ENCODE results near the gene TVP23A.

Gene TVP23A

DNA sequence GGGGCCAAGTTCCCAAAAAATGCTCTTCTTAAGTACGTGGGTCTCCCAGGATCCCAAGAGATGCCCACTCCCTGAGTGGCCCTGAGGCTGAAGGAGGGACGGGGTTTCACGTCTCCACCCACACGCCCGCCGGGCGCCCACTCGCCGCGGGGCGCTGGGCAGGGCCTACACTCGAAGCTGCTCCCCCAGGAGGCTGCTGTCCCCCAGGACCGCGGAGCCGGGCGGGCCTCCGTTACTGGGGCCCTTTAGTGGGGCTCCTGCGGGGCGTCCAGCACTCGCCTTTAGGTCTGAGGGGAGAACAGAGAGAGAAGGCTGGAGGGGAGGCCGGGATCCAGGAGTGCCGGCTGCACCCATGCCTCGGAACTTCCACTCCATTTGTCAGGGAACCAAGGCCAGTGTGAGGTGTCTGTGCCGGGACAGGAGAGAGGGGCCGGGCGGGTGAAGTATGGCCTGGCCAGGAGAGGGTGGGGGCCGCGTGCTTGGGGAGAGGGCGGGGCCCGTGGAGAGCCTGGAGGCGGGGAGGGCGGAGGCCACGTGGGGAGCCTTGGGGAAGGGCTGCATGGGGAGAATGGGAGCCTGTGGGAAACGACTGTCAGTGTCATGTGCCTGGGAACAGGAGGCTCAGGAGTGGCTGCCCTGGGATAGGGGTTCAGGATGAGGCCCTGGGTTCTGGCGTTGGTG, 56.1 kb downstream of the TVP23A start:
- POLR2A ChIA-PET: no interaction called here
- CTCF ChIA-PET: no interaction called here
- no peak for DNase-seq (ENCODE audit: extremely low spot score)
- TF ChIP-seq, protein P1, sequence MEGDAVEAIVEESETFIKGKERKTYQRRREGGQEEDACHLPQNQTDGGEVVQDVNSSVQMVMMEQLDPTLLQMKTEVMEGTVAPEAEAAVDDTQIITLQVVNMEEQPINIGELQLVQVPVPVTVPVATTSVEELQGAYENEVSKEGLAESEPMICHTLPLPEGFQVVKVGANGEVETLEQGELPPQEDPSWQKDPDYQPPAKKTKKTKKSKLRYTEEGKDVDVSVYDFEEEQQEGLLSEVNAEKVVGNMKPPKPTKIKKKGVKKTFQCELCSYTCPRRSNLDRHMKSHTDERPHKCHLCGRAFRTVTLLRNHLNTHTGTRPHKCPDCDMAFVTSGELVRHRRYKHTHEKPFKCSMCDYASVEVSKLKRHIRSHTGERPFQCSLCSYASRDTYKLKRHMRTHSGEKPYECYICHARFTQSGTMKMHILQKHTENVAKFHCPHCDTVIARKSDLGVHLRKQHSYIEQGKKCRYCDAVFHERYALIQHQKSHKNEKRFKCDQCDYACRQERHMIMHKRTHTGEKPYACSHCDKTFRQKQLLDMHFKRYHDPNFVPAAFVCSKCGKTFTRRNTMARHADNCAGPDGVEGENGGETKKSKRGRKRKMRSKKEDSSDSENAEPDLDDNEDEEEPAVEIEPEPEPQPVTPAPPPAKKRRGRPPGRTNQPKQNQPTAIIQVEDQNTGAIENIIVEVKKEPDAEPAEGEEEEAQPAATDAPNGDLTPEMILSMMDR (IDR thresholded peaks at IDR 0.05; ENCODE audit: control extremely low read depth, extremely low read depth, low read depth, missing control alignments): no peak

DNA sequence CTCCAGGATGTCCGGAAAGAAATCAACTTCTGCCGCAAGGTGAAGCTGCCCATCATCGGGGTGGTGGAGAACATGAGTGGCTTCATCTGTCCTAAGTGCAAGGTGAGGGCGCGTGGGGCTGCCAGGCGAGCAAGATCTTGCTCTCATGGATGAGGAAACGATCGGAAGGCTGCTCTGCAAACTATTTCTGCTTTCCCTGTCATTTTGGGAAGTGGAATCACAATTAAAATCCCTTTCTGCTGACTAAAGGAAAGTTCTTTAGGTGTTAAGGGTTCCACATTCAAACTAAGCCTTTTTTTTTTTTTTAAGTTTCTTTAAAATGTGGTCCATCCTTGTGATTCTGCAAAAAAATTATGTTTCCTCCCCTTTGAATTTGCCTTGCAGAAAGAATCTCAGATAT, 57.2 kb downstream of the TVP23A start:
- no peak for DNase-seq (ENCODE audit: extremely low spot score)
- ChIA-PET POLR2A (no interaction called here), CTCF (interaction anchor here (1.1 kb wide), 1 partner anchor 157 kb away, joined by 4 read pairs; no protein-coding TSS in a partner anchor)
- TF ChIP-seq, protein P1 (IDR thresholded peaks at IDR 0.05; ENCODE audit: control extremely low read depth, extremely low read depth, low read depth, missing control alignments): no peak

DNA sequence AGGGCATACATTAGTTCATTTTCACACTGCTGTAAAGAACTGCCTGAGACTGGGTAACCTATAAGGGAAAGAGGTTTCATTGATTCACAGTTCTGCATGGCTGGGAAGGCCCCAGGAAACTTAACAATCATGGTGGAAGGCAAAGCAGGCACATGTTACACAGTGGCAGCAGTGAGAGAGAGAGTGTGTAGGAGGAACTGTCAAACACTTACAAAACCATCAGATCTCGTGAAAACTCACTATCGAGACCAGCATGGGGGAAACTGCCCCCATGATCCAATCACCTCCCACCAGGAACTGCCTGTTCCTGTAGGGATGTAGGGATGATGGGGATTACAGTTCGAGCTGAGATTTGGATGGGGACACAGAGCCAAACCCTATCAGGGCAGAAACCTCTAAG, 57.7 kb downstream of the TVP23A start:
- CTCF ChIA-PET: interaction anchor here (1.1 to 1.2 kb wide), 2 partner anchors 9 to 158 kb away, joined by 3 to 4 read pairs; no protein-coding TSS in a partner anchor
- no peak for DNase-seq (ENCODE audit: extremely low spot score)

DNA sequence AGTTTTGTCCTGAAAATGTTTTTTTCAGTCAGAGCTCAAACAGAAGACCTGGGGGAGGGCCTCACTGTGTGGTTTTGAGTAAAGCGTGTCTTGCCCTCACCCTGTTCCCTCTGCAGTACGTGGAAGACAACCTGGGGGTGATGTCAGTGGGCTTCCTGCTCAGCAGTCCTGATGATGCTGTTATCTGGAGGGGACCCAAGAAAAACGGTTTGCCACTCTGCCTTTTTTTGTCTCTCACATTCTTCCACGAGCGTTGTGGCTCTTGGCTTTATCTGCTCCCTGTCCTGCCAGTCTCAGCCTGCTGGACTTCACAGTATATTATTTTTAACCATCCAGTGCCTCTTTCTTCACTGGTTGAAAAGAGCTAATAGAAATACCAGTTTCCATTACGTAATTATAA, 62.0 kb downstream of the TVP23A start:
- TF ChIP-seq, protein P1 (IDR thresholded peaks at IDR 0.05; ENCODE audit: control extremely low read depth, extremely low read depth, low read depth, missing control alignments): no peak
- CTCF ChIA-PET: interaction anchor here (1.0 to 1.5 kb wide), 4 partner anchors 9 to 162 kb away, joined by 3 to 5 read pairs (median 4); no protein-coding TSS in a partner anchor
- POLR2A ChIA-PET: no interaction called here
- DNase-seq (ENCODE audit: extremely low spot score): no peak

More for the DNA sequence above, 57.7 kb downstream of the TVP23A start:
- POLR2A ChIA-PET: interaction anchor here (0.5 kb wide), 1 partner anchor 826 kb away, joined by 7 read pairs; the partner anchor contains the start of gene LITAF
- TF ChIP-seq, protein P1 (IDR thresholded peaks at IDR 0.05; ENCODE audit: control extremely low read depth, extremely low read depth, low read depth, missing control alignments): no peak

DNA sequence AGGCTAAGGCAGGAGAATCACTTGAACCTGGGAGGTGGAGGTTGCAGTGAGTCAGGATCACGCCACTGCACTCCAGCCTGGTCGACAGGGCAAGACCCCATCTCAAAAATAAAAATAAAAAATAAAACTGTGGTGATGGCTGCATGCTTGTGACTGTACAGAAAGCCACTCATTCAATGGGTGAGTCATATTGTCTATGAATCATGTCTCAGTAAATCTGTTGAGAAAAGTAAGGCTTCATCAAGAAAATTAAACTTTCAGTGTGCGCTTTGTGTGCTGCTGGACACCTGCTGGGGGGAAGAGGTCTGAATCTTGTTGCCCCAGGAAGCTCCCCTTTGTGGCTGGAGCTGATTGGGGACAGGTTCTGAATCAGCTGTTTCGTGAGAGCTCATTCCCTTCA, 63.7 kb downstream of the TVP23A start:
- no peak for DNase-seq (ENCODE audit: extremely low spot score)
- ChIA-PET POLR2A (interaction anchor here (0.6 kb wide), 1 partner anchor 16 kb away, joined by 3 read pairs; no protein-coding TSS in a partner anchor), CTCF (interaction anchor here (1.6 kb wide), 1 partner anchor 164 kb away, joined by 5 read pairs; no protein-coding TSS in a partner anchor)
- TF ChIP-seq, protein P1 (IDR thresholded peaks at IDR 0.05; ENCODE audit: control extremely low read depth, extremely low read depth, low read depth, missing control alignments): no peak

DNA sequence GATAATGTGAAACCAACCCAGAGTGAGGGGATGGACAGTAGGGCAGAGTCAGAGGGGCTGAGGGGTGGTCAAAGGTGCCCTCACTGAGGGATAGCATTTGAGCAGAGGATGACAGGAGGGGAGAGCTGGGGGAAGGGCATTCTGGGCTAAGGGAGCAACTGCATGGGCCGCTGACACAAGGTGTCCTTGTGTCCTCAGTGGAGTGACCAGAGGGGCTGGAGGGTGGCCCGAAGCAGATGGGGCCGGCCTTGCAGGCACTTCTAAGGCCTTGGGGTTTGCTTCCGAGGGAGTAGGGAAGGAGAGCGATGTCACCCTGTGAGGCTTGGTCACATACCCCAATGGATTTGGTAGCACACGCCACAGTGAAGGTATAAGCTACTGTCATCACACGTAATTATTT, 64.9 kb downstream of the TVP23A start:
- POLR2A ChIA-PET: interaction anchor here (0.6 to 1.6 kb wide), 2 partner anchors 9 to 113 kb away, joined by 3 to 6 read pairs; no protein-coding TSS in a partner anchor
- DNase-seq (ENCODE audit: extremely low spot score): no peak
- TF ChIP-seq, protein P1 (IDR thresholded peaks at IDR 0.05; ENCODE audit: control extremely low read depth, extremely low read depth, low read depth, missing control alignments): no peak
- CTCF ChIA-PET: interaction anchor here (0.9 to 1.8 kb wide), 4 partner anchors 11 to 124 kb away, joined by 3 to 5 read pairs (median 4); partner anchors contain the start of gene NUBP1
